Stimulated activated naive CD8-positive, alpha-beta T cell treated with anti-CD3 and anti-CD28 coated beads, Interleukin-15, Interleukin-2, amounts not matched to agents 100 U/mL and 50 U/mL, for 24 hours (primary cell): ENCODE measurements around the gene FBXL19.

Source experiments
- ATAC-seq: fragments of 150-1000 bp; cut with Tn5 transposase; one replicate; pipeline ENCODE4 v1.10.0; 2021
- DNase-seq: peaks from one replicate; pipeline ENCODE4 v3.0.0; 2021

Gene FBXL19

GRCh38 chr16:30947541-30947858, 24.1 kb downstream of the FBXL19 start:
- ATAC-seq, result no peak
- DNase-seq, result no peak

- DNase-seq, result no peak
- peak; percentile 2 for ATAC-seq
Observed at GRCh38 chr16:30947859-30948666, 24.7 kb downstream of the FBXL19 start.

- DNase-seq (peak; percentile 64), ATAC-seq (peak; percentile 30)
Observed at GRCh38 chr16:30948667-30949649, 25.6 kb downstream of the FBXL19 start, which contains the start of gene ORAI3. Gene ORAI3 (plus strand): TSS chr16:30949068. CDS start chr16:30949290, 222 bp downstream.

DNA sequence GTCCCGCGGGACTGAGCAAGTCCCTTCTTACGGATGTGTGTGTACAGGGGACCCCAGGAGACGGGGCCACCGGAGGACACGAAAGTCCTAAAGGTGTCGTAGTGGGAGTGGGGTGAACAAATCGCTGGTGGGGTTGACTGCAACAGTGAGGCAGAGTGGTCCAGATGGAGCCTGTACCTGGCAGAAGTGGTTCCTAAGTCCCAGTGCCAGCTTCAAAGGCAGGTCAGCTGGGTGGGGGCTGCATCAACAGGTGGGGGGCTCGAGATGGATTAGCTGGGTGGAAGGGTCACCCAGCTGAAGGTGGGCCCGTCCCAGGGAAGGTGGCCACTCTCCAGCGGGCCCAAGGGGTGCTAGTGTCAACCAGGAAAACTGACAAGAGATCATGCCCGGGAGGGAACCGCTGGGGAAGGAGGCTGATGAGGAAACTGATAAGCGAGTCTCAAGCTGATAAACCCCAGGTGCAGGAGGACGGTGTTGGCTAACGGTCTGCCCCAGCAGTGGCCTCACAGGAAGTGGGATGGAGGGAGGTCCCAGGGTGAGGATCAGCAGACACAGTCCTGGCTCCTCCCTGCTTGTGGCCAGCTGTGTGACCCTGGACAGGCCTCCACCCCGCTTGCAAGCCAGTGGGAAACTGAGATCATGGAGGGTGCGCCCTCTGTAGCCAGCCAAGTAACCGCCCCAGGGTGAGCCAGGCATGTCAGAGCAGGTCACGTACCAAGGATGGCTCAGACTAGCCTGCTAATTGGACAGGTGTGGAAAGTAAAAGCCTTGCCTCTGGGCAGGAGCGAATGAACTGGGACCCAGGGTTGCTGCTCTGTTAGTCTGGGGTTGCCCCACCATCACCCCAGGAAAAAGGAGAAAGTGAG, 26.5 kb downstream of the FBXL19 start:
- DNase-seq, result peak; percentile 65
- ATAC-seq, result peak; percentile 61

- DNase-seq, result no peak
- ATAC-seq, result no peak
Observed at GRCh38 chr16:30950516-30951065, 27.2 kb downstream of the FBXL19 start.

- no peak for ATAC-seq
Observed at GRCh38 chr16:30951193-30951592, 27.8 kb downstream of the FBXL19 start.

DNA sequence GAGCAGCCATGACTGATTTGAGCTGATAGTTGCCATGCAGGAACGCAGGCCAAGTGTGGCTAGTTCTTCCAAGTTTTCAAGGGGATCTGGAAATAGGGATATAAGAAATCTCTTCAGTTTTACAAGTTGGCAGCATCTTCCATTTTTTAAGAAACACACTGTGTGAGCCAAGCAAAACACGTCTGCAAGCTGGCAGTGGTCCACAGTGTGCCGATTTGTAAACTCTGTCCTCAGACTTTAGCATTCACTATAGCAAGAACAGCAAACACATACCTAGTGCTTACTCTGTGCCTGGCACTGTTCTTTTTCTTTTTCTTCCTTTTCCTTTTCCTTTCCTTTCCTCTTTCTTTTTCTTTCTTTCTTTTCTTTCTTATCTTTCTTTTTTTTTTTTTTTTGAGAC, 28.4 kb downstream of the FBXL19 start:
- no peak for ATAC-seq
- DNase-seq, result no peak

More at GRCh38 chr16:30951193-30951592, 27.8 kb downstream of the FBXL19 start:
- no peak for DNase-seq

DNA sequence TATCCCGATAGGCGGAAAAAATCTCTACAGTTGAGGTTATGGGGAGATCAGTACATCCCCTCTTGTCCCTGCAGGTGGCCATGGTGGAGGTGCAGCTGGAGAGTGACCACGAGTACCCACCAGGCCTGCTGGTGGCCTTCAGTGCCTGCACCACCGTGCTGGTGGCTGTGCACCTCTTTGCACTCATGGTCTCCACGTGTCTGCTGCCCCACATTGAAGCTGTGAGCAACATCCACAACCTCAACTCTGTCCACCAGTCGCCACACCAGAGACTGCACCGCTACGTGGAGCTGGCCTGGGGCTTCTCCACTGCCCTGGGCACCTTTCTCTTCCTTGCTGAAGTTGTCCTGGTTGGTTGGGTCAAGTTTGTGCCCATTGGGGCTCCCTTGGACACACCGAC, 29.7 kb downstream of the FBXL19 start:
- DNase-seq (no peak), ATAC-seq (no peak)

DNA sequence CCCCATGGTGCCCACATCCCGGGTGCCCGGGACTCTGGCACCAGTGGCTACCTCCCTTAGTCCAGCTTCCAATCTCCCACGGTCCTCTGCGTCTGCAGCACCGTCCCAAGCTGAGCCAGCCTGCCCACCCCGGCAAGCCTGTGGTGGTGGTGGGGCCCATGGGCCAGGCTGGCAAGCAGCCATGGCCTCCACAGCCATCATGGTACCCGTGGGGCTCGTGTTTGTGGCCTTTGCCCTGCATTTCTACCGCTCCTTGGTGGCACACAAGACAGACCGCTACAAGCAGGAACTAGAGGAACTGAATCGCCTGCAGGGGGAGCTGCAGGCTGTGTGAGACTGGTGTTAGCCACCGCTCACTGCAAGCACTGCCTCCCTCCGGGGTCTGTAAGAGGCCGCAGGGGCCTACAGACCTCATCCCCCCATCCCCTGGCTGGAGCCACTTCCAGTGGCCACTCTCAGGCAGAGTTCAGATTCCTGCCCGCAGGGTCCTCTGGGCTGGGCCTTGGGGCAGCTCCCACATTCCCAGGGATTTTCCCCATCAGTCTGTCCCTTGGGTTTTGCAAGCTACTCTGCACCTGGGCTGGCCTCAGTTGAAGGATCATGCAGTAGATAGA, 30.2 kb downstream of the FBXL19 start:
- peak; percentile 41 for ATAC-seq
- peak; percentile 71 for DNase-seq

GRCh38 chr16:30954993-30955392, 31.6 kb downstream of the FBXL19 start:
- DNase-seq (no peak), ATAC-seq (no peak)

GRCh38 chr16:30956601-30957455, 33.5 kb downstream of the FBXL19 start:
- peak; percentile 83 for ATAC-seq

DNA sequence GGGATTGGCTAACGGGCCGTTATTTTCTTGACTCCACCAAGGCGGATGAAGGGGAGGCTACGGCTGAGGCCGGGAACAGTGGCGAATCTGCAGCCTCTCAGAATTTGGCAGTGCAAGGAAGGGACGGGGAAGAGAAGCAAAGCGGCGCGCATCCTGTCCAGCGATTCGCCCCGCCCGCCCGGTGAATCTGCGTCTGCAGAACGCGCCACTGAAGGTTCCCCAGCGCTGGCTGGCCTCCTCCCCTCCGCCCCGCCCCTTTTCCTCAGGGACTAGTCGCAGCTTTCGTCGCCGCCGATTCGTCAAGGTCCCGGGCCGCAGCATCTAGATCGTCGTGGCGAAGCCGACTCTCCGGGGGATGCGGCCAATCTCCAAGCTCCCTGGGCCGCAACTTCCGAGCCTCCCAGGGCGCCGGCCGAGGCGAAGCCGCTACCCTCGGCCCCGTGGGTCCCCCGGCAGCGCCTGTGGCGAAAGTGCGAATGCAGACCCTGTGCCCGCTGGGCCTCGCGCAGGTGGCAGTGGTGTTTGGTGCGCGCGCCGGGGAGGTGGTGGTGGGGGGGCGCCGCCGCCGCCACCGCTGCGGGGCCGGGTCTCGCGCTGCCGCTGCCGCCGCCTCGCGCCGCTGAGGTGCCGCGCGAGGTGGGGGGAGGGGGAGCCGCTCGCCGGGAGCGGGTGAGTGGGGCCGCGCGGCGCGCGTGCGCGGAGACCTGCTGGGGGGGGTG, 34.2 kb downstream of the FBXL19 start, which contains the start of gene SETD1A:
Gene SETD1A, plus strand, starts transcription at position 299 of the 719 bp plus-strand sequence. CDS start 978 bp downstream, outside the sequence.
- DNase-seq (peak; percentile 99), ATAC-seq (peak; percentile 79)

More at GRCh38 chr16:30956601-30957455, 33.5 kb downstream of the FBXL19 start:
- peak; percentile 95 for DNase-seq

GRCh38 chr16:30958175-30959079, 35.1 kb downstream of the FBXL19 start:
- peak; percentile 3 for ATAC-seq
- no peak for DNase-seq

- ATAC-seq (no peak), DNase-seq (no peak)
Observed at GRCh38 chr16:30961384-30961783, 38.0 kb downstream of the FBXL19 start.

DNA sequence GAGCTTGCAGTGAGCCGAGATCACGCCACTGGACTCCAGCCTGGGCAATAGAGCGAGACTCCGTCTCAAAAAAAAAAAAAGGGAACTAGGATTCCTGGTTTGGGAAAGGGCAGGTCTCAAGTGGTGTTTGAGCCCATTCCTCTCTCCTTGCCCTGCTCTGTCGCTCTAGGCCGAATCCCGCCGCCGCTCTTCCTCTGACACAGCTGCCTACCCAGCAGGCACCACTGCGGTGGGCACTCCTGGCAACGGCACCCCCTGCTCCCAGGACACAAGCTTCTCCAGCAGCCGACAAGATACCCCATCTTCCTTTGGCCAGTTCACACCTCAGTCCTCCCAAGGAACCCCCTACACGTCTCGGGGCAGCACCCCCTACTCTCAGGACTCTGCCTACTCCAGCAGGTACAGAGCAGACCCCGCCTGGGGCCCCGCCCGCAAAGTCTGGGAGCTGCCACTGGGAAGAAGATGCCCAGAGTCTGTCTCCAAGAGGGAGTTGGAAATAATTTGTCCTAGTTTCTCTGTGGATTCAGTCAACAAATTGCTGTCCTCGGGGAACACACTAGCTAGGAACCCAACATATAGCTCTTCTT, 40.6 kb downstream of the FBXL19 start:
- no peak for ATAC-seq
- DNase-seq, result no peak

GRCh38 chr16:30964574-30965226, 41.3 kb downstream of the FBXL19 start:
- no peak for ATAC-seq

GRCh38 chr16:30965436-30965835, 42.1 kb downstream of the FBXL19 start:
- ATAC-seq, result no peak
- DNase-seq, result no peak

More at GRCh38 chr16:30964574-30965226, 41.3 kb downstream of the FBXL19 start:
- no peak for DNase-seq
